Osteoblast (primary cell): ENCODE results near the gene ZNF207. TPM values are rescaled to one million over a fixed set of nuclear protein-coding genes. Genes with fewer than 3 reads are reported as not detected.
"Not testable (repeated sequence)": the region's sequence is repeated elsewhere in the genome, so short reads cannot be mapped to it uniquely, and the experiment has no call there.

Source experiments
- DNase-seq: peaks from one replicate; pipeline ENCODE4 v3.0.0; 2011; ENCODE audit warnings: low spot score, mixed read lengths; ENCODE audit not compliant: insufficient read length; ENCODE audit errors: missing footprints
- H2AFZ ChIP-seq: 2 replicates; pipeline ENCODE4 v1.6.0; 2011; ENCODE audit warnings: mild to moderate bottlenecking, low read length
- H3K27ac ChIP-seq: 2 replicates; pipeline ENCODE4 v1.5.1; 2011; ENCODE audit warnings: mild to moderate bottlenecking, low read depth, low read length, moderate library complexity
- H3K27me3 ChIP-seq: 2 replicates; pipeline ENCODE4 v1.6.0; 2012; ENCODE audit warnings: mild to moderate bottlenecking, control low read depth, inconsistent platforms, low read length, moderate library complexity; ENCODE audit not compliant: insufficient read depth
- H3K36me3 ChIP-seq: 2 replicates; pipeline ENCODE4 v1.5.1; 2011; ENCODE audit warnings: mild to moderate bottlenecking, low read length, control low read depth, moderate library complexity; ENCODE audit not compliant: insufficient read depth
- H3K4me1 ChIP-seq: 2 replicates; pipeline ENCODE4 v1.5.1; 2011; ENCODE audit warnings: mild to moderate bottlenecking, low read length, control low read depth, moderate library complexity; ENCODE audit not compliant: insufficient read depth
- H3K4me2 ChIP-seq: 2 replicates; pipeline ENCODE4 v1.6.0; 2011; ENCODE audit warnings: mild to moderate bottlenecking, low read length; ENCODE audit not compliant: insufficient read depth
- H3K4me3 ChIP-seq: fragments of 200-600 bp; sonication (generic); 3 replicates; pipeline ENCODE4 v1.5.1; 2012; ENCODE audit warnings: mild to moderate bottlenecking, low read length, inconsistent platforms; ENCODE audit not compliant: insufficient read depth
- H3K79me2 ChIP-seq: 2 replicates; pipeline ENCODE4 v1.6.0; 2012; ENCODE audit warnings: mild to moderate bottlenecking, low read length, control low read depth, inconsistent platforms; ENCODE audit not compliant: insufficient read depth
- H3K9me3 ChIP-seq: 2 replicates; pipeline ENCODE4 v1.5.1; 2011; ENCODE audit warnings: low read depth, low read length, control low read depth
- H4K20me1 ChIP-seq: 2 replicates; pipeline ENCODE4 v1.6.0; 2012; ENCODE audit warnings: mild to moderate bottlenecking, low read length, control low read depth; ENCODE audit not compliant: insufficient read depth
- CTCF ChIP-seq: IDR thresholded peaks from 2 replicates; pipeline ENCODE4 v1.5.1; 2011; ENCODE audit warnings: mild to moderate bottlenecking, low read depth, low read length, moderate library complexity; ENCODE audit errors: extremely low read depth
- total RNA-seq: library from RNA; depleted of rRNA; stranded (reverse); fragments of >200 nt; gene quantifications from 2 replicates; pipeline ENCODE4 v1.2.3, GENCODE V29; 2012

ZNF207 gene
- total RNA-seq, 1 donor: 131 TPM

GRCh38 chr17:32314636-32315035 lies 35.3 kb upstream of the ZNF207 start:
- peaks cover 12% of the 10 kb centered on the region for H3K27me3 ChIP-seq
- H2AFZ ChIP-seq: no peak overlapping the region
- no peak overlapping the region for H3K27ac ChIP-seq
- H3K4me2 ChIP-seq: no peak overlapping the region
- no peak for DNase-seq
- H4K20me1 ChIP-seq: no peaks in the 10 kb centered on the region
- H3K79me2 ChIP-seq: no peaks in the 10 kb centered on the region
- no peak overlapping the region for H3K4me3 ChIP-seq
- no peaks in the 10 kb centered on the region for H3K36me3 ChIP-seq
- no peaks in the 10 kb centered on the region for H3K9me3 ChIP-seq
- H3K4me1 ChIP-seq: peaks cover 7% of the 10 kb centered on the region
- no peak for TF ChIP-seq CTCF

DNA sequence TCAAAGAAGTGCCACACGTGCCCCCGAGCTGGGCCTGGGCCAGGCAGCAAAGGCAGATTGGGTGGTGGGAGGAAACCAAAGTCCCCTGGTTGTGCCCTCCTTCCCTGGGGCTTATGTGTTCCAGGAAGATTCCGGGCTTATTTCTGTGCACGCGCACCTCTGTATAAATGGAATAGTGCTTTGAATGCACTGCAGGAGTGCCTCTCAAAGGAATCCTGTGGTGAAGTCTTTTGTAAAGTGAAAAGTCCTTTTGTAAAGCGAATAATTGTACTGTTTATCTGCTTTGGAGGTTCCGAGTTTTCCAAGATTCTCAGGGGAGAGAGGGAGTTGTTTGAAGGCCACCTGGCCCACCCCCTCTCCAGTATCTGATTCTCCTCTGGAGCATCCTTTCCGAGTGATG lies 34.8 kb upstream of the ZNF207 start:
- H3K9me3 ChIP-seq: no peaks in the 10 kb centered on the region
- H3K4me1 ChIP-seq: peaks cover 7% of the 10 kb centered on the region
- no peaks in the 10 kb centered on the region for H3K79me2 ChIP-seq
- no peak overlapping the region for H2AFZ ChIP-seq
- H3K4me3 ChIP-seq: no peak overlapping the region
- no peaks in the 10 kb centered on the region for H4K20me1 ChIP-seq
- H3K36me3 ChIP-seq: no peaks in the 10 kb centered on the region
- no peak overlapping the region for H3K27ac ChIP-seq
- no peak overlapping the region for H3K4me2 ChIP-seq
- no peak for DNase-seq
- peaks cover 12% of the 10 kb centered on the region for H3K27me3 ChIP-seq
- no peak for TF ChIP-seq CTCF

DNA sequence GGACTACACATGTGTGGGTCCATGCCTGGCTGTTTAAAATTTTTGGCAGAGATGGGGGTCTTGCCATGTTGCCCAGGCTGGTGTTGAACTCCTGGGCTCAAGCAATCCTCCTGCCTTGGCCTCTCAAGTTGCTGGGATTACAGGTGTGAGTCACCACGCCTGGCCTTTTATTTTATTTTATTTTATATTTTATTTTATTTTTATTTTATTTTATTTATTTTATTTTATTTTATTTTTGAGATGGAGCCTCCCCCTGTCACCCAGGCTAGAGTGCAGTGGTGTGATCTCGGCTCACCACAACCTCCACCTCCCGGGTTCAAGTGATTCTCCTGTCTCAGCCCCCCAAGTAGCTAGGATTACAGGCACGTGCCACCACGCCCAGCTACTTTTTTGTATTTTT lies 33.3 kb upstream of the ZNF207 start:
- H3K4me2 ChIP-seq, H3K9me3 ChIP-seq, DNase-seq, H2AFZ ChIP-seq, H3K36me3 ChIP-seq, H3K27ac ChIP-seq, H3K4me3 ChIP-seq, H4K20me1 ChIP-seq, H3K4me1 ChIP-seq, H3K79me2 ChIP-seq: not testable (repeated sequence)
- peaks cover 12% of the 10 kb centered on the region for H3K27me3 ChIP-seq

- H4K20me1 ChIP-seq: no peaks in the 10 kb centered on the region
- no peak for DNase-seq
- no peaks in the 10 kb centered on the region for H3K79me2 ChIP-seq
- H3K27me3 ChIP-seq: peaks cover 12% of the 10 kb centered on the region
- no peak overlapping the region for H3K27ac ChIP-seq
- no peaks in the 10 kb centered on the region for H3K4me1 ChIP-seq
- H3K4me3 ChIP-seq: no peak overlapping the region
- H3K9me3 ChIP-seq: no peaks in the 10 kb centered on the region
- no peak overlapping the region for H3K4me2 ChIP-seq
- H2AFZ ChIP-seq: no peak overlapping the region
- H3K36me3 ChIP-seq: no peaks in the 10 kb centered on the region
- no peak for TF ChIP-seq CTCF
These were observed 32.6 kb upstream of the ZNF207 start for GRCh38 chr17:32317353-32317752.

GRCh38 chr17:32318071-32318470 lies 31.9 kb upstream of the ZNF207 start:
- no peak overlapping the region for H3K4me3 ChIP-seq
- no peak overlapping the region for H3K27ac ChIP-seq
- no peaks in the 10 kb centered on the region for H4K20me1 ChIP-seq
- peaks cover 12% of the 10 kb centered on the region for H3K27me3 ChIP-seq
- H3K4me1 ChIP-seq: no peaks in the 10 kb centered on the region
- H3K4me2 ChIP-seq: no peak overlapping the region
- no peak for DNase-seq
- H3K79me2 ChIP-seq: no peaks in the 10 kb centered on the region
- H2AFZ ChIP-seq: no peak overlapping the region
- TF ChIP-seq CTCF: no peak
- no peaks in the 10 kb centered on the region for H3K9me3 ChIP-seq
- no peaks in the 10 kb centered on the region for H3K36me3 ChIP-seq
